NB4 (cell line): ENCODE data around the gene LYPD4.

Experiments used
- MYC ChIP-seq: IDR thresholded peaks from 2 replicates; pipeline ENCODE4 v1.6.1; 2011; ENCODE audit warnings: low read depth, low read length
- TF ChIP-seq, protein P1 (sequence below): IDR thresholded peaks from one replicate; pipeline ENCODE4 v1.5.1; 2012; ENCODE audit warnings: low read depth, low read length

DNA sequence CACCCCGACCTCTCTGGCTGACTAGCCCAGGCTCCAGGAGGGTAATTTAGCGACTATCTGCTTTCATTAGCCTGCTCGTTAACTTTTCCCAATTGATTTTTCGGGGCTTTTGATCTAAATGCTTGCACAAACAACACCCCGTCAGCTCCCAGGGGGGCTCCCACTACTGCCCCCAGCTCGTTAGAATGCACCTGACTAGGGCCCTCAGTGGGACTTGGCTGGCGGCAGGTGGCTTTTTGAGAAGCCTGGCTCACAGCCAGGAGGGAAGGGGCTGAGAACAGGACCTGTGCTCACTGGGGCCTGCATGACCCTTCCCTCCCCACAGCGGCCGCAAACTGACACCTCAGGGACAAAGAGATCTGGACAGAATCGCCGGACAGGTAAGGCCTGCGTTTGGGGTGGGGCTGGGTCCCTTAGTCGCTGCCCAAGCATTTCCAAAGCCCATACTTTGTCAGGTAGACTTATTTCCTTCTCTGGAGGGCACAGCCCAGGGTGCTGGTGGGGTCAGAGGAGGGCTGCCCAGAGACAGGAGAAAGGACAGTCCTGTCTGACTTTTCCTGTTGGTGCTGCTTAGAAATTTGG lies 25.0 kb upstream of the LYPD4 start:
- TF ChIP-seq, protein P1, sequence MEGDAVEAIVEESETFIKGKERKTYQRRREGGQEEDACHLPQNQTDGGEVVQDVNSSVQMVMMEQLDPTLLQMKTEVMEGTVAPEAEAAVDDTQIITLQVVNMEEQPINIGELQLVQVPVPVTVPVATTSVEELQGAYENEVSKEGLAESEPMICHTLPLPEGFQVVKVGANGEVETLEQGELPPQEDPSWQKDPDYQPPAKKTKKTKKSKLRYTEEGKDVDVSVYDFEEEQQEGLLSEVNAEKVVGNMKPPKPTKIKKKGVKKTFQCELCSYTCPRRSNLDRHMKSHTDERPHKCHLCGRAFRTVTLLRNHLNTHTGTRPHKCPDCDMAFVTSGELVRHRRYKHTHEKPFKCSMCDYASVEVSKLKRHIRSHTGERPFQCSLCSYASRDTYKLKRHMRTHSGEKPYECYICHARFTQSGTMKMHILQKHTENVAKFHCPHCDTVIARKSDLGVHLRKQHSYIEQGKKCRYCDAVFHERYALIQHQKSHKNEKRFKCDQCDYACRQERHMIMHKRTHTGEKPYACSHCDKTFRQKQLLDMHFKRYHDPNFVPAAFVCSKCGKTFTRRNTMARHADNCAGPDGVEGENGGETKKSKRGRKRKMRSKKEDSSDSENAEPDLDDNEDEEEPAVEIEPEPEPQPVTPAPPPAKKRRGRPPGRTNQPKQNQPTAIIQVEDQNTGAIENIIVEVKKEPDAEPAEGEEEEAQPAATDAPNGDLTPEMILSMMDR = no peak
- no peak for TF ChIP-seq MYC
